Measurements from ENCODE around the gene C10orf95.

The C10orf95 gene

GRCh38 chr10:102435529-102436233 is 15.7 kb downstream of the C10orf95 start:
- DNase-seq (ENCODE audit: low read depth in 4 of 4, low spot score in 1 of 4) = peak in 1 of 4 experiments; percentile 48

DNA sequence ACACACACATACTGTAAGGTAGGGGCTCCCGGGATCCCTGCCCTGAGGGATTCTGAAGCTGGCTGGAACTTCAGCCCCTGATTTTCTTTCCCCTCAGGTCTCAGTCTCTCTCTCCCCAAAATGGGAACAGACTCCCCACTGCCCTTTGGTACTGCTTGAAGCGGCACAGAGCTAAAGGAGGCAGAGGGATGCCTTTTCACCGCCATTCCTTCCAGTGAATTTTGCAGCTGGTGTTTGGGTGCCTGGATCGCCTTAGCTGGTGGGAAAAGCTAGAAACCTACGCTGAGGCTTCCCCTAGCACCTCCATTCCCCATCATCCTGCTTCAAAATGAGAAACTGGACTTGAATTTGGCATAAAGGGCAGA is 16.2 kb downstream of the C10orf95 start:
- no peak for DNase-seq (ENCODE audit: low read depth in 4 of 4, low spot score in 1 of 4)

DNA sequence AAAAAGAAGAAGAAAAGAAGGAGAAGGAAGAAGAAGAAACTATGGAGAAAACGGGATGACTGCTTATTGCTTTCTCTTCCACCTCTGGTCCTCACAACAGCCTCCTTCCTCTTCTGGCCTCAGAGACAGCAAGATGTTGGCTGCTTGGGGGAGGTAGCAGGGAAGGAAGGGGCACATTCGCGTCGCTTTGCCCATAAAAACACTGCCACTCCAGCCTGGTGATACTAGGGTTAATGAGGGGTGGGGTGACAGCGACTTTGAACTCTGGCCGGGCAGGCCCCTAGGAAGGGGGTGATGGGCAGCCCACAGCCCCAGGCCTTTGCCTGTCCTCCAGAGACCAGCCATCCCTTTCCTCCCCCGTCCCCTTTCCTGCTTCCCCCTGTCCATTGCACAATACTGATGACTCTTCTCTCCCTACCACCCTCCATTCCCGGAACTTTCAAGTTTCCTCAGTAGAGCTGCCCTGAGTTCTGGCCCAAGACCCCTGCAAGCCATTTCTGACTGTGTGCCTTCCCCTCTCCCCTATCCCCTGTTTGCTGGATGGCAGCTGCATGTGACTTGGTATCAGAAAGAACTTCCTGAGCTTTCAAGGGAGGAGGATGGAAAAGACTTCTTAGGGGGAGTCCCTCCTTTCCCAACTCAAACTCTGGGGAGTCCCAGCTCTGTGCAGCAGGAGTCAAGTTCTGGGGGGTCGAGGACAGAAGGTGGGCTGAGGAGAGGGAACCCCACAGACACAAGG is 16.8 kb downstream of the C10orf95 start:
- no peak for DNase-seq (ENCODE audit: low read depth in 4 of 4, low spot score in 1 of 4)

DNA sequence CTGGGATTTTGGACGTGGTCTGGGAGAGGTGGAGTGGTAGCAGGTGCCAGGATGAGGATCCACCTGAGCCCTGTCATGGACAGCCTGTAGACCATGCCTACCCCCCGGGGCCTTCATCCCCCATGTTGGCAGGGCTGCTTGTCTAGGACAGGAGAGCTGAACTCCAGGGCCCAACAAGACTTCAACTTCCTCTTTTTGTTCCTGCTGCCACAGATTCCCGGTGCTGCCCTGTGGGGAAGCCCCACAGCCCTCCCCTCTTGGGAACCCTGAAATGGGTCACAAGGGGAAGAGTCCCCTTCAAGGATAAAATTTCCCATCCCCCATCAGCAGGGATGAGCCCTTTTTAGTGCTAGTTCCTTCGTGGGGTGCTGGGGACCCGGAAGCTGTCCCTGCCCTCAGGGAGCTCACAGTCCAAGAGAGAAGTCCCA is 17.7 kb downstream of the C10orf95 start:
- no peak for DNase-seq (ENCODE audit: low read depth in 4 of 4, low spot score in 1 of 4)

- peak; percentile 82 to 97 (median 95) for DNase-seq (ENCODE audit: low read depth in 4 of 4, low spot score in 1 of 4)
Measured at GRCh38 chr10:102432162-102432950, 19.0 kb downstream of the C10orf95 start, which contains the start of gene CUEDC2. Gene CUEDC2, minus strand, starts transcription at chr10:102432574. Its CDS starts 7,386 bp downstream, at chr10:102425188.

- DNase-seq (ENCODE audit: low read depth in 4 of 4, low spot score in 1 of 4) = no peak
Measured at GRCh38 chr10:102431452-102432124, 19.8 kb downstream of the C10orf95 start.

DNA sequence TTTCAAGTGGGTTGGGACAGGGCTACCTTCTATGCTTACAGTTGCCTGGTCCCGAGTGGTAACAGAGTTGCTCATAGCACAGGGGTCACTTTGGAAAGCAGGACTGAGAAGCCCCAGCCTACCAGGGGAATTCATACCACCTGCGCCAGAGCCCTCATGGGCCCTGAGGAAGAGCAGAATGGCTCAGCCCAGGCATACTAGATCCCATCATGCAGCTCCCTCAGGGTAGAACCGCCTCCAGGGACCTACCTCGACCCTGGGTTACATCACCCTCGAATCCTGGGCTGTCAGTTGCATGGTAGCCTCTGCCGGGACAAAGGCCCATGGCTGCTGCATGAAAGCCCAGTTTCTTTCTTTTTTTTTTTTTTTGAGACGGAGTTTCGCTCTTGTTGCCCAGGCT is 21.9 kb downstream of the C10orf95 start:
- DNase-seq (ENCODE audit: low read depth in 4 of 4, low spot score in 1 of 4) = no peak

- no peak for DNase-seq (ENCODE audit: low read depth in 4 of 4, low spot score in 1 of 4)
Measured at GRCh38 chr10:102426803-102427287, 24.5 kb downstream of the C10orf95 start.

- DNase-seq (ENCODE audit: low read depth in 4 of 4, low spot score in 1 of 4) = no peak
Measured at GRCh38 chr10:102425444-102425843, 25.9 kb downstream of the C10orf95 start.

- DNase-seq (ENCODE audit: low read depth in 4 of 4, low spot score in 1 of 4) = no peak
Measured at GRCh38 chr10:102424916-102425315, 26.4 kb downstream of the C10orf95 start.

GRCh38 chr10:102424145-102424544 is 27.2 kb downstream of the C10orf95 start:
- DNase-seq (ENCODE audit: low read depth in 4 of 4, low spot score in 1 of 4) = no peak

GRCh38 chr10:102423372-102423968 is 27.9 kb downstream of the C10orf95 start:
- no peak for DNase-seq (ENCODE audit: low read depth in 4 of 4, low spot score in 1 of 4)

DNA sequence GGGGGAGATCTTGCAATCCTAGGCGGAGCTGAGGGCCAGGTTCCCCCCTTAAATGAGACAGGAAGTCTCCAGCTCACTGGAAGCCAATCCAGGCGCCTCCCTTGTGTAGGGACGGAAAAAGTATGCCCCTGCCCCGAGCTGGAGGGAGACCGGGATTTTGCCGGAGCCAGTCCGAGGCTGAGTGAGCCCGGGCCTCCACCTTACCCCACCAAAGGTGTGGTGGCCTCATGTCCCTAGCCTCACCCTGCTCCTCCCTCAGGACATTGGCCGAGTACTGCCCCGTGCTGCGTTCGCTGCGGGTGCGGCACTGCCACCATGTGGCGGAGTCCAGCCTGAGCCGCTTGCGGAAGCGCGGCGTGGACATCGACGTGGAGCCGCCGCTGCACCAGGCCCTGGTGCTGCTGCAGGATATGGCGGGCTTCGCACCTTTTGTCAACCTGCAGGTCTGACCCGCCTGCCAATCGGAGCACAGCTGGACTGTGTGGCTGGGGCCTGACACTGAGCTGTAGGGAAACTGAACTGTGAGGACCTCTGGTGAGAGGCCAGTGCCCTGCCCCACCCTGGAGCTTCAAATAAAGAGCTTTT is 28.7 kb downstream of the C10orf95 start:
- no peak for DNase-seq (ENCODE audit: low read depth in 4 of 4, low spot score in 1 of 4)

DNA sequence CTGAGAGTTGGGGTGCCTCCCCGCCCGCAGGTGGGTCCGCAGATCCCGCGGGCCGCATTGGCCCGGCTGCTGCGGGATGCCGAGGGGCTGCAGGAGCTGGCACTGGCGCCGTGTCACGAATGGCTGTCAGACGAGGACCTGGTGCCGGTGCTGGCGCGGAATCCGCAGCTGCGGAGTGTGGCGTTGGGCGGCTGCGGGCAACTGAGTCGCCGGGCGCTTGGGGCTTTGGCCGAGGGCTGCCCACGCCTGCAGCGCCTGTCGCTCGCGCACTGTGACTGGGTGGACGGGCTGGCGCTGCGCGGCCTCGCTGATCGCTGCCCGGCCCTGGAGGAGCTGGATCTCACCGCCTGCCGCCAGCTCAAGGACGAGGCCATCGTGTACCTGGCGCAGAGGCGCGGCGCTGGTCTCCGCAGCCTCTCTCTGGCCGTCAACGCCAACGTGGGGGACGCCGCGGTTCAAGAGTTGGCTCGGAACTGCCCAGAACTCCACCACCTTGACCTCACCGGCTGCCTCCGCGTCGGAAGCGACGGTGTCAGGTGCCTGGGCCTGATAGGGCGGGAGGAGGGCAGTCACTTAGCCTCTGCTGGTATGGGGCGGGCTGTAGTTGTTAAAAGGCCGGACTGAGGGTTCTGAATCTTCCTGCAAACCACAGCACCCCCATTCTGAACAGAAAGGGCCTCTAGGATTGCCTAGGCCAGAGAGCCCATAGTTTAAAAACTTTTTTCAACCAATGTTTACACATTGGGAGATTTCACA is 29.4 kb downstream of the C10orf95 start:
- no peak for DNase-seq (ENCODE audit: low read depth in 4 of 4, low spot score in 1 of 4)

- no peak for DNase-seq (ENCODE audit: low read depth in 4 of 4, low spot score in 1 of 4)
Measured at GRCh38 chr10:102421507-102421756, 29.9 kb downstream of the C10orf95 start.

DNA sequence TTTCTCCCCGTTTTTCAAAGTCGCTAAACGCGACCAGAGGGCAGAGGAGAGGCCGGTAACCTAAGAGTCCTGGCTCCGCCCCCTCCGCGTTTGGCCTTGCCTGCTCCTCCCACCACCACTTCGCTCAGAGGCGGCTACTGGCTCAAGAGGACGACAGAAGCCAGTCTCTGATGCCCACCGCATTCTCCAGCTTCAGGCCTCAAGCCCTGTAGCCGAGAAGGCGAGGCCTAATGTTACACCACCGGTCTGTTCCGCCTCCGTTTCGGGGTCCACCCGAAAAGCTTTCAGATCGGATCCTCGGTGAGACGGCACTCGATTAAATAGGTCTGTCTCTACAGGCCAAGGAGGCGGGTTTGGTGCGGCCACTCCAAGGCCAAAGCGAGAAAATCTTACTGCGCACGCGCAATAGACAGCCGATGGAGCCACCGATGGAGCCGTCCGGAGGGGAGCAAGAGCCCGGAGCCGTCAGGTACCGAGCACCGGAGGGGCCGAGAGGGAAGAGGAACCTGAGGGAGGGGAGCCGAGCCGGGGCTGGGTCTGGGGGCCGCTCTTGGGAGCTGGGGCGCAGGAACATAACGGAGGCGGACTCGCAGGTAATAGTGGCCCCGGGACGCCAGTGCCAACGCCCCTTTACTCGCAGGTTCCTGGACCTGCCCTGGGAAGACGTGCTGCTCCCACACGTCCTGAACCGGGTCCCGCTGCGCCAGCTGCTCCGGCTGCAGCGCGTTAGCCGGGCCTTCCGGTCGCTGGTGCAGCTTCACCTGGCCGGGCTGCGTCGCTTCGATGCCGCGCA is 30.4 kb downstream of the C10orf95 start, which contains the start of gene FBXL15:
Gene FBXL15, plus strand, starts transcription at position 123 of the 793 bp plus-strand sequence. Its CDS starts 294 bp downstream, at position 417.
- DNase-seq (ENCODE audit: low read depth in 4 of 4, low spot score in 1 of 4) = peak; percentile 92 to 99 (median 94)

DNA sequence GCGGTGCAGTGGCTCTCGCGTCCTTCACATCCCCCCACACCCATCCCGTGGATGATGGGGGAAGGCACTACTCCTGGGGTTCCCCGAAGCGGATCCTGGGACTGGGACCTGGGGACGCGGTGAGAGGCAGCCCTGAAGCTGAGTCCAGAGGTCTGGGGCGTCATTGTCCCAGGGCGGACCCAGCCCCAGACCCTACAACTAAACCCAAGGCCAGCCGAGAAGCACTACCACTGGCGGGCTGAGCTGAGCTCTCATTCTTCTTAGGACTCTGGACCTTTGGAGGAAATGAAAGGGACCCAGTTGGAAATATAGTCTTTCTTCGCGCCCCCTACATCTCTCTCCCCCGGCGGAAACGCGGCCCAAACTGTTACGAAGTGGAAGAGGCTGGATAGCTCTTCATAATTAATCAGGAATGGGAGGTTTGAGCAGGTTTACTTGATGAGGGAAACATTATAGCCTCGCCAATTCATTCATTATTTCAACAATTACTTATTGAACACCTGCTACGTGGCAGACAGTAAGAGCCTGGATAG is 31.1 kb downstream of the C10orf95 start:
- DNase-seq (ENCODE audit: low read depth in 4 of 4, low spot score in 1 of 4) = no peak
